HEK293 (cell line): ENCODE measurements around the gene TP73.

Source experiments
- CTCF ChIA-PET: fragments of 350-600 bp; formaldehyde crosslinking; extraction: SDS; loops from one replicate; lab custom pipeline; 2021; ENCODE audit warnings: antibody characterized with exemption; lab: Yijun Ruan, JAX
- POLR2A ChIA-PET: fragments of 300-600 bp; formaldehyde crosslinking; extraction: SDS; loops from one replicate; lab custom pipeline; 2020; ENCODE audit warnings: antibody characterized with exemption, inconsistent platforms; lab: Yijun Ruan, JAX
- H3K27ac ChIP-seq: fragments of 200-500 bp; sonication (Bioruptor generic); 2 replicates; pipeline ENCODE4 v1.5.1; 2014; ENCODE audit warnings: low read depth, low read length, control low read depth, inconsistent platforms; ENCODE audit errors: extremely low read depth
- H3K36me3 ChIP-seq, 2 experiments: fragments of 200-500 bp in 1 of 2; sonication (Bioruptor generic) in 1 of 2; 1 replicate in 1 of 2; 2 replicates in 1 of 2; pipeline ENCODE4 v1.5.1; 2014 to 2017; ENCODE audit warnings: inconsistent platforms in 2 of 2, low read length in 2 of 2; ENCODE audit not compliant: control insufficient read depth in 2 of 2, insufficient read depth in 1 of 2
- H3K4me1 ChIP-seq: fragments of 200-500 bp; sonication (Bioruptor generic); 2 replicates; pipeline ENCODE4 v1.5.1; 2014; ENCODE audit warnings: mild to moderate bottlenecking, low read length, inconsistent platforms; ENCODE audit not compliant: control insufficient read depth, insufficient read depth
- H3K4me3 ChIP-seq: 2 replicates; pipeline ENCODE4 v1.5.1; 2011; ENCODE audit warnings: low read depth, mild to moderate bottlenecking, control low read depth, low read length, moderate library complexity
- H3K9me3 ChIP-seq: fragments of 200-500 bp; sonication (Bioruptor generic); 2 replicates; pipeline ENCODE4 v1.5.1; 2014; ENCODE audit warnings: low read depth, low read length, inconsistent platforms; ENCODE audit not compliant: control insufficient read depth, insufficient read depth
- GFI1B ChIP-seq: fragments of 450-650 bp; formaldehyde crosslinking; IDR thresholded peaks from 2 replicates; pipeline ENCODE4 v1.5.1; 2016; ENCODE audit warnings: missing biosample characterization, missing genetic modification characterization
- GLIS1 ChIP-seq: fragments of 450-650 bp; formaldehyde crosslinking; IDR thresholded peaks from 2 replicates; pipeline ENCODE4 v1.5.1; 2016; ENCODE audit warnings: missing biosample characterization, missing genetic modification characterization
- WT1 ChIP-seq: fragments of 450-650 bp; formaldehyde crosslinking; IDR thresholded peaks from 2 replicates; pipeline ENCODE4 v1.5.1; 2016; ENCODE audit warnings: missing biosample characterization, missing genetic modification characterization
- ZFHX2 ChIP-seq: fragments of 450-650 bp; formaldehyde crosslinking; conservative IDR thresholded peaks from 2 replicates; pipeline ENCODE4 v1.5.1; 2016; ENCODE audit warnings: missing biosample characterization, missing genetic modification characterization
- ZIC2 ChIP-seq: fragments of 450-650 bp; formaldehyde crosslinking; IDR thresholded peaks from 2 replicates; pipeline ENCODE4 v1.5.1; 2016; ENCODE audit warnings: missing biosample characterization, missing genetic modification characterization
- ZNF121 ChIP-seq: fragments of 450-650 bp; formaldehyde crosslinking; IDR thresholded peaks from 2 replicates; pipeline ENCODE4 v1.5.1; 2016; ENCODE audit warnings: missing biosample characterization, missing genetic modification characterization
- ZNF239 ChIP-seq: fragments of 450-650 bp; formaldehyde crosslinking; IDR thresholded peaks from 2 replicates; pipeline ENCODE4 v1.5.1; 2016; ENCODE audit warnings: missing biosample characterization, missing genetic modification characterization
- ZNF600 ChIP-seq: fragments of 450-650 bp; formaldehyde crosslinking; IDR thresholded peaks from 2 replicates; pipeline ENCODE4 v1.5.1; 2016; ENCODE audit warnings: missing biosample characterization, missing genetic modification characterization
- ZNF677 ChIP-seq: fragments of 450-650 bp; IDR thresholded peaks from 2 replicates; pipeline ENCODE4 v1.5.0; 2018; ENCODE audit warnings: missing biosample characterization, mild to moderate bottlenecking, missing genetic modification characterization, moderate library complexity
- ZNF701 ChIP-seq: fragments of 450-650 bp; formaldehyde crosslinking; IDR thresholded peaks from 2 replicates; pipeline ENCODE4 v1.5.1; 2016; ENCODE audit warnings: missing biosample characterization, missing genetic modification characterization
- TF ChIP-seq, protein P1 (sequence below): fragments of 450-650 bp; formaldehyde crosslinking; IDR thresholded peaks from 2 replicates; pipeline ENCODE4 v1.5.1; 2016; ENCODE audit warnings: missing biosample characterization, missing genetic modification characterization
- TF ChIP-seq, protein P2 (sequence below): fragments of 450-650 bp; formaldehyde crosslinking; IDR thresholded peaks from 2 replicates; pipeline ENCODE4 v1.5.1; 2017; ENCODE audit warnings: missing biosample characterization, missing genetic modification characterization

TP73 gene

DNA sequence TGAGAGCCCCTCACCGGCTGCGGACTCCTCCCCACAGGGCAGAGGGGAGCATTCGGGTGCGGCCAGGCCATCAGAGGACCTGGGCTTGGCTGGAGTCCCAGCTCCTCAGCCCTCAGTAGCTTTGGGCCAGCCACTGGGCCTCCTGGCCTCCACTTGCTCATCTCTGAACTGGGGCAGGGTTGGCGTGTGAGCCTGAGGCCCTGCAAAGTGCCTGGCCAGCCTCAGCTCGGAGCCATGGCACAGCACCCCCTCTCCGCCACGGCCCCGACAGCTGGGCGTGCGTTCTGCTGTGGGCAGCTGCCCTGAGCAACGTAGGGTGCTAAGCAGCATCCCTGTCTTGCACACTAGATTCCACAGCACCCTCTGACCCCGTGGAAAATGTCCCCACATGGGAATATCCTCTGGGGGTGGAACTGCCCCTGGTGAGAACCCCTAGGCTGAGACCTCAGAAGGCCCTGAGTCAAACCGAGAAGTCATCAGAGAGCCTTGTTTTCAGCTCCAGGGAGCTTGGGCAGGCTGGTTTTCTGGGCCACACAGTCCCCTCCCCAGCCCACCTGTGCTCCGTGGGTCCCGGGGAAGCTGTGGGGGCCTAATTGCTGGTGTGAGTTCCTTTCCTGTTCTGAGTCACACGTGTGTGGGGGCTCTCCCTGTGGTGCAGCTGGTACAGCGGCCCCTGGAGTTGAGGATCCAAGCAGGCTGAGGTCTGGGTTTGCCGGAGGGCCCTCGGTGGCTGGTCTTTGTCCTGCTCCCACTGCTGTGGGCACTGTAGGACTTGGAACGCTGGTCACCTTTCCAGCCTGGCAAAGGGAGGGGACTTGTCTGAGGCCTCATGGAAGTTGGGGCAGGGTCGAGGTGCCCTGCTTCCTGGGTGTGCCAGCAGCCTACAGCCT, 24.5 kb downstream of the TP73 start:
- Histone ChIP-seq H3K4me3 (no peak overlapping the region), H3K4me1 (no peaks in the 10 kb centered on the region), H3K9me3 (no peaks in the 10 kb centered on the region), H3K36me3 (no peaks in the 10 kb centered on the region), H3K27ac (no peak overlapping the region)
- ChIA-PET CTCF (interaction anchor here (0.6 kb wide), 1 partner anchor 55 kb away, joined by 3 read pairs; no protein-coding TSS in a partner anchor), POLR2A (no interaction called here)
- peak; percentile 26; the same call in 1 of the 2 replicates for TF ChIP-seq ZFHX2 (tag by site-specific recombination)
- TF ChIP-seq, protein P1, sequence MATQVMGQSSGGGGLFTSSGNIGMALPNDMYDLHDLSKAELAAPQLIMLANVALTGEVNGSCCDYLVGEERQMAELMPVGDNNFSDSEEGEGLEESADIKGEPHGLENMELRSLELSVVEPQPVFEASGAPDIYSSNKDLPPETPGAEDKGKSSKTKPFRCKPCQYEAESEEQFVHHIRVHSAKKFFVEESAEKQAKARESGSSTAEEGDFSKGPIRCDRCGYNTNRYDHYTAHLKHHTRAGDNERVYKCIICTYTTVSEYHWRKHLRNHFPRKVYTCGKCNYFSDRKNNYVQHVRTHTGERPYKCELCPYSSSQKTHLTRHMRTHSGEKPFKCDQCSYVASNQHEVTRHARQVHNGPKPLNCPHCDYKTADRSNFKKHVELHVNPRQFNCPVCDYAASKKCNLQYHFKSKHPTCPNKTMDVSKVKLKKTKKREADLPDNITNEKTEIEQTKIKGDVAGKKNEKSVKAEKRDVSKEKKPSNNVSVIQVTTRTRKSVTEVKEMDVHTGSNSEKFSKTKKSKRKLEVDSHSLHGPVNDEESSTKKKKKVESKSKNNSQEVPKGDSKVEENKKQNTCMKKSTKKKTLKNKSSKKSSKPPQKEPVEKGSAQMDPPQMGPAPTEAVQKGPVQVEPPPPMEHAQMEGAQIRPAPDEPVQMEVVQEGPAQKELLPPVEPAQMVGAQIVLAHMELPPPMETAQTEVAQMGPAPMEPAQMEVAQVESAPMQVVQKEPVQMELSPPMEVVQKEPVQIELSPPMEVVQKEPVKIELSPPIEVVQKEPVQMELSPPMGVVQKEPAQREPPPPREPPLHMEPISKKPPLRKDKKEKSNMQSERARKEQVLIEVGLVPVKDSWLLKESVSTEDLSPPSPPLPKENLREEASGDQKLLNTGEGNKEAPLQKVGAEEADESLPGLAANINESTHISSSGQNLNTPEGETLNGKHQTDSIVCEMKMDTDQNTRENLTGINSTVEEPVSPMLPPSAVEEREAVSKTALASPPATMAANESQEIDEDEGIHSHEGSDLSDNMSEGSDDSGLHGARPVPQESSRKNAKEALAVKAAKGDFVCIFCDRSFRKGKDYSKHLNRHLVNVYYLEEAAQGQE (tag by site-specific recombination): no peak
- TF ChIP-seq ZNF600: peak; percentile 50; the same call in 1 of the 2 replicates
- TF ChIP-seq ZIC2 (tag by site-specific recombination): peak; percentile 82
- peak; percentile 69 for TF ChIP-seq GLIS1 (tag by site-specific recombination)

DNA sequence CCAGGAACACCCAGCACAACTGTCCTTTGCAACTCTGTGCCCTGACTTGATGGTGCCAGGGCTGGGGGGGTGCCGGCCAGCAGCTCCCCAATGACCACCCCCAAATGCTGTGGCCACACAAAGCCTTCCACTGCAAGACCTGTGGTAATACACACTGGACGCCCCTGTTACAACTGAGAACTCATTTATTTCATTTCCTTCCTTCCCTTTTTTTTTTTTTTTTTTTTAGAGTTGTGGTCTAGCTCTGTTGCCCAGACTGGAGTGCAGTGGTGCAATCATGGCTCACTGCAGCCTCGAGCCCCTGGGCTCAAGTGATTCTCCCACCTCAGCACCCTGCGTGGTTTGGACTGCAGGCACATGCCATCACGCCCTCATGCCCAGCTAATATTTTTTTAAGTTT, 25.2 kb downstream of the TP73 start:
- Histone ChIP-seq H3K4me3 (no peak overlapping the region), H3K36me3 (no peaks in the 10 kb centered on the region), H3K27ac (no peak overlapping the region), H3K9me3 (no peaks in the 10 kb centered on the region), H3K4me1 (no peaks in the 10 kb centered on the region)
- TF ChIP-seq ZNF121 (tag by site-specific recombination) (peak; percentile 25; the same call in 1 of the 2 replicates), ZNF701 (tag by site-specific recombination) (no peak), ZNF239 (no peak), WT1 (tag by site-specific recombination) (no peak), ZNF600 (0 out of 2 replicates have a peak, but pooled peaks have one; percentile 29), GFI1B (no peak)
- TF ChIP-seq, protein P2, sequence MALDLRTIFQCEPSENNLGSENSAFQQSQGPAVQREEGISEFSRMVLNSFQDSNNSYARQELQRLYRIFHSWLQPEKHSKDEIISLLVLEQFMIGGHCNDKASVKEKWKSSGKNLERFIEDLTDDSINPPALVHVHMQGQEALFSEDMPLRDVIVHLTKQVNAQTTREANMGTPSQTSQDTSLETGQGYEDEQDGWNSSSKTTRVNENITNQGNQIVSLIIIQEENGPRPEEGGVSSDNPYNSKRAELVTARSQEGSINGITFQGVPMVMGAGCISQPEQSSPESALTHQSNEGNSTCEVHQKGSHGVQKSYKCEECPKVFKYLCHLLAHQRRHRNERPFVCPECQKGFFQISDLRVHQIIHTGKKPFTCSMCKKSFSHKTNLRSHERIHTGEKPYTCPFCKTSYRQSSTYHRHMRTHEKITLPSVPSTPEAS (tag by site-specific recombination): no peak
- ChIA-PET POLR2A (interaction anchor here (0.6 kb wide), 1 partner anchor 206 kb away, joined by 3 read pairs; no protein-coding TSS in a partner anchor), CTCF (interaction anchor here (0.8 kb wide), 1 partner anchor 33 kb away, joined by 3 read pairs; no protein-coding TSS in a partner anchor)

DNA sequence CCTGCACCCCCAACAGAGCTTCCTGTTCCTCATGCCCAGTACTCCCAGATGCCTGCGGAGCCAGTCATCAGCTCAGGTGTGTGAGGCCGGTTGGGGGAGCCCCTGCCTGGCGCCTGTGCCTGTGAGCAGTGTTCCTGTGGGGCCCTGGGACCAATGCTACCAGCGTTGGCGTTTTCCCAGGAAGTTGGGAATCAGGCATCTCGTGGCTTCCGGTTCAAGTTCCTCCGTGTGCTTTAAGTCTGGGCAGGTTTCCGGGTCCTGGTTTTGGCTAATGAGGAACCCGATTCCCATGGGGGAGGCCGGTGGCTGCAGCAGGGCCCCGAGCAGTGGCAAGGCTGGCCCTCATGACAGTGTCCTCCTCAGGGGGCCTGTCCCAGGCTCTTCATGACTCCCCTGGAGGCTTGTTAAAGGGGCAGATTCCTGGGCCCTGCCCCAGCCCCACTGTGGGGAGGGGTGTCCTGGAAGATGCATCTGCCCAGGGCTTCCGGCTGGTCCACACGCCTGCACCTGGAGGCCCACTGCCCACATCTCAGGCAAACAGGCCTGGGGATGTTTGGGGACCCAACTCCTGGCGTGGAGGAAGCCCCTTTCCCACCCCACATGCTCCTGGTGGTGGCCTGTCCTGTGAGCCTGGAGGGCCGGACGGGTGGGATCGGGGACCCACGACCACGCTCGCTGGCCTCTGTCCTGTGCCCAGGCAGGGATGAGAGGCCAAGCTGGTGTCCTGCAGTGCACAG, 26.2 kb downstream of the TP73 start:
- Histone ChIP-seq H3K27ac (no peak overlapping the region), H3K4me1 (no peaks in the 10 kb centered on the region), H3K9me3 (no peaks in the 10 kb centered on the region), H3K4me3 (no peak overlapping the region), H3K36me3 (peaks cover 0 to 8% of the 10 kb centered on the region in 2 experiments; a peak in 1 of 3 replicates)
- POLR2A ChIA-PET: no interaction called here
- CTCF ChIA-PET: interaction anchor here (0.8 kb wide), 1 partner anchor 32 kb away, joined by 3 read pairs; no protein-coding TSS in a partner anchor
- TF ChIP-seq ZNF677: no peak
- TF ChIP-seq GLIS1 (tag by site-specific recombination): peak; percentile 39
- TF ChIP-seq ZIC2 (tag by site-specific recombination): peak; percentile 23; the same call in 1 of the 2 replicates
- TF ChIP-seq, all 188 proteins: peak for 2
